Activated naive CD4-positive, alpha-beta T cell (primary cell): Measurements from ENCODE around the gene CNEP1R1.

Experiments
- DNase-seq, 4 experiments: peaks; one replicate each; lab custom pipeline; 2025; lab: John Stamatoyannopoulos, UW

The CNEP1R1 gene

DNA sequence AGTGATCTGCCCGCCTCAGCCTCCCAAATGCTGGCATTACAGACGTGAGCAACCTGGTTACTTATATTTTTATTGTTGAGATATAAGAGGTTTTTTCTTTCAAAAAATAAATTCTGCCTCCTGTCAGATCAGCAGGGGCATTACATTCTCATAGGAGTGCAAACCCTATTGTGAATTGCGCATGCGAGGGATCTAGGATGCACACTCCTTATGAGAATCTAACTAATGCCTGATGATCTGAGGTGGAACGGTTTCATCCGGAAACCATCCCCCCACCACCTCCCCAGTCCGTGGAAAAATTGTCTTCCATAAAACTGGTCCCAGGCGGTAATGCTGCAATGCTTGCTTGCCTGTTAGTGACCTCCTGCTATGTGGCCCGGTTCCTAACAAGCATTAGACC is 7.5 kb upstream of the CNEP1R1 start:
- no peak for DNase-seq

DNA sequence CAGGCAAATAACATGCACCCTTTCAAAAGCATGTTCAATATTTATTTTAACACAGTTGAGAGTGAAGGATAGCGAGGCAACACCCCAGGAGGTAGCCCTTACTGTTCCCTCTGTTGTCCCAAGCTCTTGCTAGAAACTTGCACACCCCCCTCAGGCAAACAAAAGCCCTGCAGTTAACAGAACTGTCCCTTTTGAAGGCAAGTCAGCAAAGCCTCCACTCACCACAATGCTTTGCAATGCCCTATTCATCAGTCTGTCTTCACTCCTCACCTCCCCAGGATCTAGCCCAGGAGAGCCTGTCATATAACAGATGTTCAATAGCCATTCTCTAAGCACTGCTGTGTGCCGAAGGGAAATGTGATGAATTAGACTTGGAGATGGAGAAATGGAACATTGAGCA is 3.5 kb upstream of the CNEP1R1 start:
- DNase-seq, result no peak

DNA sequence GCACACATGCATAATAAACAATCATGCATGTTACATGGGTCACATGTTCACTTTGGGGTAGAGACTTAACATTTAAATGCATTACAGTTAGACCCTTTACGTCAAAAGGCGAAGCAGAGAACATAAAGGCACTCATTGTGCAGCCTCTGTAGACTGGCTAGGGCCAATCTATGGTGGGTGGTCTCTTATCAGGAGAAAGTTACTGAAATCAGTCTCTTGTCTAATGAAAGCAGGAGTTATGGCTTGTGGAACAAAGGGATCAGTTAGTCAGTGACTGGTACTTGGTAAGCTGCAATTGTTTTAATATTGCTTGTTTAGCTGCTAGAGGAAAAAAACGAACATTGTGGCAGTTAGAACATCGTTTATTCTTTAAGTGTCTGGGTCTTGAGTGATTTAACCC is 1.4 kb upstream of the CNEP1R1 start:
- no peak for DNase-seq

DNA sequence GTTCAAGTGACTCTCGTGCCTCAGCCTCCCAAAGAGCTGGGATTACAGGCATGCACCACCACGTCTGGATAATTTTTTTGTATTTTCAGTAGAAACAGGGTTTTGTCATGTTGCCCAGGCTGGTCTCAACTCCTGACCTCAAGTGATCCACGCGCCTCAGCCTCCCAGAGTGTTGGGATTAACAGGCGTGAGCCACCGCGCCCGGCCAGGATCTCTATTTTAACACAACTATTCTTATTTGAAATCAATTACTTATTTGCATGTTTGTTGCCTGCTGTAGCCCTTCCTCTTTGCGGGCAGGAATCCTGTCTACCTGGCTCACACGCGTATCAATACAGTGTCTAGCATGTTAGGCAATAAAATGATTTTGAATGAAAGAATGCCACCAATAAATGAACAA is 818 bp upstream of the CNEP1R1 start:
- no peak for DNase-seq

DNA sequence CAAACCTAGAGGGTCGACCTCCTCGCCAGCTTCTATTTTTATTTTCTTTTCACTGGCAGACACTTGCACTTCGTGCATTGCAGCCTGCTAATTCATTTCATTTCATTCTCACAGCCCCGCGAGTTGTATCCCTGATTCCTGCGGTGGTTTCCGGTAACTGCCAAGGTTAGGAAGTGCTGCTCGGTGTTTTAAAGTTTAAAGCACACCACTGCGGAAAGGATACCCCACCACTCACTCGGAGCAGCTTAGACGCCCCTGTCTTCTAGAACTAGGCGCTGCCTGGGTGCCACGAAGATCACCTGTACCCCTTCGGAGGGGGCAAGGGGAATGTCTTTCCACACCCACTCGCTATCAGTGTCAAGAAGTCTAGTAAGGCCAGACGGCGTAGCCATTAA is 509 bp downstream of the CNEP1R1 start:
- peak in 1 of 4 experiments; percentile 7 for DNase-seq

DNA sequence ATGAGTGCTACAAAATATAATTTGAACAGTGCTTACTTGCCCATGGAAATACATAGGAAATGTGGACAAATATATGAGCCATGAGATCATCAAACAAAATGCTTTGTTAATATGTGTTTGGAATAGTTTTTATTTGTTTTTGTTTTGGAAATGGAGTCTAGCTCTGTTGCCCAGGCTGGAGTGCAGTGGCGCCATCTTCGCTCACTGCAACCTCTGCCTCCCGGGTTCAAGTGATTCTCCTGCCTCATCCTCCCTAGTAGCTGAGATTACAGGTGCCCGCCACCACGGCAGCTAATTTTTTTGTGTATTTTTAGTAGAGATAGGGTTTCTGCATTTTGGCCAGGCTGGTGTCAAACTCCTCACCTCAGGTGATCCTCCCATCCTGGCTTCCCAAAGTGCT is 2.8 kb downstream of the CNEP1R1 start:
- DNase-seq, result no peak

DNA sequence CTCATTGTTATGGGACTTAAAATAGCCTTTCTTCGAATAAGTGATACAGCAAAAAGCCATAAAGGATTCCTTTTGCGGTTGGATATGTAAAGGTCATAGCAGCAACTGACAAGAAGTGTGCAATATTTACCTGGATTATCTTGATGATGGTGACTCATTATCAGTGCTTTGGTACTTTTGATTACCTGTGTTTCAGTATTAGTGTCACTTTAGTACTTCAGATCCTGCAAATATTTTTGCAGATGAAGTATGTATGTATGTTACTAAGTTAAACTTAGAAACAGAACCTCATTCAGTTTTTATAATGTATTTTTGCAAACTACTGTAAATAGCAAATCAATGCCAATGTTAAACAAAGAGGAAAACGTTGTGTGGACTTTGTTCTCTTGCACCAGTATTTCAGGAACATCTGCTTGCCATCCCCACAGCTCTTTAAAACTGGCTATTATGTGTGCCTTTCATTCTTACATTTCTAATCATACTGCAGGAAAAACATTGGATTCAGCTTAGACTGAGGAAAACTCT is 10.5 kb downstream of the CNEP1R1 start:
- no peak for DNase-seq

DNA sequence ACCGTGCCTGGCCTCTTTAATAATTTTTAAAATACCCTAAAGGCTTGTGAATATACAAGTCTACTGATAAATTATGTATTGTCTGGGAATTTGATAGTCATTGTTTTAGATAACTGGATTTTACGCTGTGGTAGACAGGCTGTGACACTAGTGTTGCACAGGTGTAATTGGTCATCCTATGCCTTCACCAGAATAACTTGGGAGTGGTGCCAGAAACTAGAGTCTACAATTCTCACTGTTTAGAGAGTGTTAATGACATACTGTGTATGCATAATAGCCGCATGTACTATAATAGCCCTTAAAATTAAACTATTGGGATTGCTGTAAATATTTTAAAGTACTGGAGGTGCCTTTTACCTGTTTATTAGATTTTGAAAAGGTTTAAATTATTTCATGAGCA is 11.4 kb downstream of the CNEP1R1 start:
- DNase-seq, result no peak

DNA sequence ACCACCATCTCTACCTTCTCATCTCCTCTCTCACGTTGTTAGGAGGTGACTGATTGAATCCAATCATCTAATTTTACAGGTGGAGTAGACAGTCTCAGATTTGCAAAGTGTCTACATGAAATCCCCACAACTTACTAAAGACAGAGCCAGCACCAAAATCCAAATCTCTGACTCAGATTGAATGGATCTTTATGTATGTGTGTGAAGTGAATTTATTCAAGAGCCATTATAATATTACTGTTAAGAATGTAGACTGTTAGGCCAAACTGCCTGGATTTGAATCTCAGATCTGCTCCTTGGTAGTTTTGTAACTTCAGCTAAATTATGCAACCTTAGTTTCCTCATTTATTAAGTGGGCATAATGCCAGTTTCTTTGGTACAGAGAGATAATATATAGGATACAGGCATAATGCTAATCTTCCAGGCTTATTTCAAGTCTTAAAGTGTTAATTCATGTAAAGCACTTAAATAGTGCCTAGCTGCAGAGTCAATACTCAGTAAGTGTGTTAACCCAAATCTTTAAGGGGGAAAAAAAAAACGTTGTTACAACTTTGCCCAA is 12.7 kb downstream of the CNEP1R1 start:
- DNase-seq, result no peak

DNA sequence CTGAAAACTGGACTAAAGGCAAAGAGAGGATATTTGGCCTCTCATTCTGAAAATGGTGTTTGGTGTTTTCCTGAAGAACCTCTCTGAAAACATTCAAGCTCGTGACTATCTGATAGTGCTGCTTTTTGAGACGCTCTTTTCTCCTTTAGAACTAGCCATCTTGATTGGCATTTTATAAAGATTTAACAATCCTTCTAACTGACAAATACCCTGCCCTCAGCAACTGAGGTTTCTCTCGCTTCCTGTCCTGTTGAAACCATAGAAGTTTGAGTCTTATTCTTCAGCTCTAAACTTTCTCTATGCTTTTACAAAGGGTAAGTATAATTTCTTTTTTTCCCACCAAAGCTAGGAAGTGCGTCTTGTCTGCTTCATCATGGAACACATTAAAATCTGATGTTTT is 13.3 kb downstream of the CNEP1R1 start:
- no peak for DNase-seq

DNA sequence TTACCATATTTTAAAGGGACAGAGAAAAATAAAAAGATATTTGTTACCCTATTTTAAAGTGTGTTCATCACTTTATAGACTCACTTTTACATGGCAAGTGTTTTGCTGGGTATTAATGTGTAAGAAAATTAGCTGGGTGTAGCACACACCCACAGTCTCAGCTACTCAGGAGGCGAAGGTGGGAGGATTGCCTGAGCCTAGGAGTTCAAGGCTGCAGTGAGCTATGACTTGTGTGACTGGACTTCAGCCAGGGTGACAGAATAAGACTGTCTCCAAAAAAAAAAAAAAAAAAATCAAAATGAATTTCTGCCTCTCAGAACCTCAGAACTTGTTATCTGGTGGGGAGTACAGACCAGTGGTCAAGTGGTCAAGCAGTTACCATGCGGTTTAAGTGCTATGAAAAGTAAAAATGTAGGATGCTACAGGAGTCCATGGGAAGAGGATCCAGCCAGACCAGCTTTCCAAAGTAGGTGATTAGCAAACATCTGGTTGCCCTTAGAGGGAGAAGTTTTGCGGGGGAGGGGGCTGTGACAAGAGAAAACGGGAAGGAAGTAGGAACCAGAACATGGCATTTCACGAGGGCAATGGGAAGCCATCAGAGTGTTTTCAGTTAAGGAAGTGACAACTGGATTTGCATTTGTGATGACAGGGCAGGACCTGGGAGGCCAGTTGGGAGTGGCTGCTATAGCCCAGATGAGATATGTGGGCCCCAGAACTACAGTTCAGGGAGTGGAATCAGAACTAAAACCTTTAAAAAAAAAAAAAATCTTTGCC is 13.9 kb downstream of the CNEP1R1 start:
- DNase-seq, result no peak

DNA sequence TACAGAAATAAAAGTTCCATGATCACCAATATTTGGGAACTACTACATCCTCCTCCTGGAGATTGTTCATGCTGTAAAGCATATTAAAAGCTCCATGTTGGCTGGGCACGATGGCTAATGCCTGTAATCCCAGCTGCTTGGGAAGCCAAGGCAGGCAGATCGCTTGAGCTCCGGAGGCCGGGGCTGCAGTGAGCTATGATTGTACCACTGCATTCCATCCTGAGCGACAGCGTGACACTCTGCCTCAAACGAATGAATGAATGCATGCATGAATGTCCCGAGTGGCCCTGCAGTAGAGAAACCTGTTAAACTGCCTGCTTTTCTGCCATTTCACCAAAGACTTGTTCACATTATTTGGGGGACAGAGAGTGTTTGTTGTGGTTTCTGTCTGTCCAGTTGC is 15.0 kb downstream of the CNEP1R1 start:
- DNase-seq, result no peak

DNA sequence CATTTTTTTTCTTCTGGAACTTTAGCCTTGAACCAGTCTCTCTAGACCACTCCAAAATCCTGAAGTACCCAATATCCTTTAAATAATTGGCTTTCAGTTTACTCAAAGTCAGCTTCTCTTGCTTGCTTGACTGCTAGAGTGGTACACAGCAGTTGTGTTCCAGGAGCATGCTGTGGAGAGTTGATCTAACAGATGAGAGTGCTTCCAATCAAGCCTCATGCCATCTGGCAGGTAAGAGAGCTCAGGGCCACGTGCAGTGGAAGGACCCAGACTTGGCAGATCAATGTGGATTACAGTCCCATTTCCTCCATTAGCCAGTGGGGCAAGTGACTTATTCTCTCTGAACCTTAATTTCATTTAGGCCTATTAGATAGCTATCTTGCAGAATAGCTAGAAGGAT is 15.7 kb downstream of the CNEP1R1 start:
- no peak for DNase-seq

DNA sequence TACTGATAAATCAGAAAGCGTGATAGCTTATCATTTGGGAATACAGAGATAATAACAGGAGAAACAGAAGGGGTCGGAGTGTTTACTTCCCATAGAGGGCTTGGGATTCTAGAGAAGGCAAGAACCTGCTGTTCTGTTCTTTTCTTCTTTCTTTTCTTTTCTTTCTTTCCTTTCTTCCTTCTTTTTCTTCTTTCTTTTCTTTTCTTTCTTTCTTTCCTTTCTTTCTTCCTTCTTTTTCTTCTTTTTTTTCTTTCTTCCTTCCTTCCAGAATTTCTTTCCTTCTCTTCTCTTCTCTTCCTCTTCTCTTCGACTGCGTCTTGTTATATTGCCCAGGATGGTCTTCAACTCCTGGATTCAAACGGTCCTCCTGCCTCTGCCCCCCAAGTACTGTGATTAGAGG is 18.3 kb downstream of the CNEP1R1 start:
- DNase-seq, result no peak

DNA sequence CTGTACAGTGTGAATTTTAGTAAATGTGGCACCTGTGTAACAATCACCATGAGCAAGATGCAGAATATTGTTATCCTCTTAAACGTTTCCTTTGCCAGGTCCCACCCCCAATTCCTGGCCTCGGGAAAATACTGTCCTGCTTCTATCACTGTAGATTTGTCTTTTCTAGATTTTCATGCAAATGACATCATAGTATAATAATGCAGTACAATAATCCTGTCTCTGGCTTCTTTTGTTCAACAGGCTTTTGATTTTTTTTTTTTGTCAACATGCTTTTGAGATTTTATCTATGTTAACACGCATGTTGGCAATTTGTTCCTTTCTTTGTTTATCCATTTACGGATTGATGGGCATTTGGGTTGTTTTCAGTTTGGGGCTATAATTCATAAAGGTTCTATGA is 20.4 kb downstream of the CNEP1R1 start:
- DNase-seq, result no peak

DNA sequence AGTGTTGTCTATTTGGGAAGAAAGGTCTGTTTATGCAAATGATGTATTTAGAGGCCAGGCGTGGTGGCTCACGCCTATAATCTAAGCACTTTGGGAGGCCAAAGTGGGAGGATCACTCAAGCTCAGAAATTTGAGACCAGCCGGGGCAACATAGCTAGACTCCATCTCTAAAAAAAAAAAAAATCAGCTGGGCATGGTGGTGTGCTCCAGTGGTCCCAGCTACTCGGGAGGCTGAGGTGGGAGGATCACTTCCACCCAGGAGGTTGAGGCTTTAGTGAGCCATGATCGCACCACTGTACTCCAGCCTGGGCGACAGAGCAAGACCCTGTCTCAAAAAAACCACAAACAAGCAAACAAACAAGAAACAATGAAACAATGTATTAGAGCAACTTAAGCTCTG is 21.8 kb downstream of the CNEP1R1 start:
- DNase-seq, result no peak

DNA sequence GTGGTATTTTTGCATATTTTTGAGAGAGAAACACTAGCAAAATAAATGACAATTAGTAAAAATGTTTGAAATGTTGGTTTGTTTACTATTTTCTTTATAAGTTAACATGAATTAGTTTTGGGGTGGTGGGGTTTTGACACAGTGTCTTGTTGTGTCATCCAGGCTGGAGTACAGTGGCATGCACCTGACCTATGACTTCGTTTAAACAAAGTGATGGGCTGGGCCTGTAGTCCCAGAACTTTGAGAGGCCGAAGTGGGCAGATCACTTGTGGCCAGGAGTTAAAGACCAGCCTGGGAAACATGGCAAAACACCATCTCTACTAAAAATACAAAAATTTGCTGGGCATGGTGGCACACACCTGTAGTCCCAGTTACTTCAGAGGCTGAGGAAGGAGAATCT is 22.8 kb downstream of the CNEP1R1 start:
- DNase-seq, result no peak

DNA sequence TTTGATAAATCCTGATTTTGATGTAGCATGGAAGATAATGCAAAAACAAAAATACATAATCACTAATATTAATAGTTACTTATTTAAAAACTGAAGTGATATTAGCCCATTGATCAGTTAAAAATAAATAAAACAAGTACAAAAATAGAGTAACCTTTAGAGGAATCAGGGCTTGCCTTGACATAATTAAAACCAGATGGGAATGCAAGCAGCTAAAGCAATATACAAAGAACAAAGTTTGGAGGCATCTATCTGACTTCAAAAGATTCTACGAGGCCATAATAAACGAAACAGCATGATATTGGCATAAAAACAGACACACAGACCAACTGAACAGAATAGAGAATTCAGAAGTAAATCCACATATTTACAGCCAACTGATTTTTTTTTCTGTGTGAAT is 25.8 kb downstream of the CNEP1R1 start:
- DNase-seq, result no peak

DNA sequence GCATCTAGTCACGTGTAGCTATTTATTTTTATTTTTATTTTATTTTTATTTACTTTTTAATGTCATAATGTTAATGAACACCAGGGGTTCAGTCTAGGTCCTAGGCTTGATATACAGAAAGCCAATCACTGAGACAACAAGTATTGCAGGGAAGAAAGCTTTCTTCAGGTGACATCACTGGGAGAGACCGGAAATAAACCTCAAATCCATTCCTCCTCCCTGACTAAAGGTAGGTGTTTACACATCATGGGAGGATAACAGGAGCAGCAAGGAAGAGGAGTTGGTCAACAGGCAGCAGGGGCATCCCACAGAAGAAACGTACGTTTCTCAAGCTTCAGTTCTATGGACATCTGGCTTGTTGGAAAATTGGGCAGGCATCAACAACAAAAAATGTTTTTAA is 31.2 kb downstream of the CNEP1R1 start:
- no peak for DNase-seq

DNA sequence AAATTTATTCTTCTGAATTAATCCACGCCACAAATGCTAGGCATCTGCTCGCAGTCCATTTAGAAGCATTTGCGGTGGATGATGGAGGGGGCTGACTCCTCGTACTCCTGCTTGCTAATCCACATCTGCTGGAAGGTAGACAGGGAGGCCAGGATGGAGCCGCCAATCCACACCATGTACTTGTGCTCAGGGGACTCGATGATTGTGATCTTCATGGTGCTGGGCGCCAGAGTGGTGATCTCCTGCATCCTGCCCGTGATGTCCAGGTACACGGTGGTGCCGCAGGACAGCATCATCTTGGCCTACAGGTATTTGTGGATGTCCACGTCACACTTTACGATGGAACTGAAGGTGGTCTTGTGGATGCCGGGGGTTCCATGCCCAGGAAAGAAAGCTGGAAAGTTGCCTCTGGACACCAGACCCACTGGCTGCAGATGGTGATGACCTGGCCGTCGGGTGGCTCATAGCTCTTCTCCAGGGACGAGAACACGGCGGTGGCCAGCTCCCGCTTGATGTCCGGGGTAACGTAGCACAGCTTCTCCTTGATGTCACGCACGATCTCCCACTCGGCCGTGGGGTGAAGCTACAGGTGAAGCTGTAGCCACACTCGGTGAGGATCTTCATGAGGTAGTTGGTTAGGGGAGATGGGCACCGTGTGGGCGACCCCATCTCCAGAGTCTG is 33.2 kb downstream of the CNEP1R1 start:
- no peak for DNase-seq

DNA sequence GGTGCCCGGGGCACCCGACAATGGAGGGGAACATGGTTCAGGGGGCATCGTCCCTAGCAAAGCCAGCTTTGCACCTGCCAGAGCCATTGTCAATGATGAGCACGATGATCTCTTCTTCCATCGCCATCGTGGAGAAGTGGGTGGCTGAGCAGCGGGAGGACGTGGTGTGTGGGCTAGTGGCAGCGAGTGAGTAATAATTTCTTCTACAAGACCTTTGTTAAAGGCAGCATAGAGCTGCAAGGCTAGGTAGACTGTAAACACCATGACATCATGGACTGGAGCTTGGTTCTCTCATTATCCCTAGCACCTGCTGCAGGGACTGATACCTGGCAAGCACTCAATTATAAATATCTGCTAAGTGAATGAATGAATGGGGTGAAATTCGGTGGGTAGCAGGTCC is 34.1 kb downstream of the CNEP1R1 start:
- DNase-seq, result no peak

DNA sequence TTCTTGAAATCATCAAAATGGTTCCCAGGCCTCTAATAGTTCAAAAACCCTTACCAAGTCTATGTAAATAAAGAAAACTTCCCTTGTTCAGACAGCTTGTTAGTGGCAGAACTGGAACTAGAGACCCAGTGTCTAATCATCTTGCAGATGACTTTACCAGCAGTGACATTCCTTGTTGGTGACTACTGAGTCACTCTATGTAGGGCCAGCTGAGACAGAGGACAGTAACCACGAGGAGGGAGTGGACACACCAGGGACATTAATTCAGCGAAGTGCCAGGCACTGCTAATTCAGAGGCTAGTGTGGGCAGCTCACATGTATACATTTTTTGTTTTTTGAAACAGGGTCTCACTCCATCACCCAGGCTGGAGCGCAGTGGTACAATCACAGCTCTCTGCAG is 34.6 kb downstream of the CNEP1R1 start:
- no peak for DNase-seq

DNA sequence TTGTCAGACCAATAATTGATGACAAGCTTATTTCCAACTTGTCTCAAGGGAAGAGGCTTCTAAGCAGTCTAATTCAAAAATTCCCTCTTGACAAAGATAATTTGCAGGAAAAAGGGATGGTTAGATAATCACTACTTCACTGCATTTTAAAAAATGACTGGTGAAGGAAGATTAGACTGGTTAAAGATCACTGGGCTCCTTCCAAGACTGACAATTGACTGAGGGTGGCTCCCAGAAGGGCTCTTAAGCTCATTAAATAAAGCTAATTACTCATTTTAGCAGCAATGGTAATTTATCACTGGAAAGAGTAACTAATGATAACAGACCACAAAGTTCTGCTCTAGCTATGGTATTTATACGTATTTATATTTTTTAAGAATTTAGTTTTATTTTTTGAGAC is 36.3 kb downstream of the CNEP1R1 start:
- no peak for DNase-seq
